HCT116 (cell line): ENCODE results near the gene PC.

Source experiments
- EZH2phosphoT487 ChIP-seq: fragments of 200-600 bp; IDR thresholded peaks from 2 replicates; pipeline ENCODE4 v1.6.1; 2018; ENCODE audit warnings: antibody characterized with exemption, borderline replicate concordance
- JUND ChIP-seq: IDR thresholded peaks from 2 replicates; pipeline ENCODE4 v1.6.1; 2012
- POLR2A ChIP-seq: IDR thresholded peaks from 2 replicates; pipeline ENCODE4 v1.7.0; 2011; ENCODE audit warnings: borderline replicate concordance; ENCODE audit not compliant: insufficient read depth, insufficient read length; ENCODE audit errors: extremely low read depth
- SIN3A ChIP-seq: IDR thresholded peaks from 2 replicates; pipeline ENCODE4 v1.6.1; 2012; ENCODE audit warnings: low read depth
- TCF7L2 ChIP-seq: IDR thresholded peaks from 2 replicates; pipeline ENCODE4 v1.7.0; 2011; ENCODE audit warnings: borderline replicate concordance, inconsistent platforms; ENCODE audit not compliant: insufficient read depth, insufficient read length; ENCODE audit errors: extremely low read depth
- TF ChIP-seq, protein P1 (sequence below), 3 experiments: fragments of 200-600 bp in 1 of 3; sonication (generic) in 1 of 3; IDR thresholded peaks in 2 of 3; conservative IDR thresholded peaks in 1 of 3; 2 replicates each; pipeline ENCODE4 v1.5.1; 2012 to 2017; ENCODE audit warnings: low read depth in 2 of 3, low read length in 2 of 3, antibody characterized with exemption in 1 of 3, borderline replicate concordance in 1 of 3, control low read depth in 1 of 3, mild to moderate bottlenecking in 1 of 3, mixed read lengths in 1 of 3, mixed run types in 1 of 3, moderate library complexity in 1 of 3; ENCODE audit not compliant: insufficient read depth in 1 of 3
- TF ChIP-seq, protein P2 (sequence below): IDR thresholded peaks from 2 replicates; pipeline ENCODE4 v1.6.1; 2012

DNA sequence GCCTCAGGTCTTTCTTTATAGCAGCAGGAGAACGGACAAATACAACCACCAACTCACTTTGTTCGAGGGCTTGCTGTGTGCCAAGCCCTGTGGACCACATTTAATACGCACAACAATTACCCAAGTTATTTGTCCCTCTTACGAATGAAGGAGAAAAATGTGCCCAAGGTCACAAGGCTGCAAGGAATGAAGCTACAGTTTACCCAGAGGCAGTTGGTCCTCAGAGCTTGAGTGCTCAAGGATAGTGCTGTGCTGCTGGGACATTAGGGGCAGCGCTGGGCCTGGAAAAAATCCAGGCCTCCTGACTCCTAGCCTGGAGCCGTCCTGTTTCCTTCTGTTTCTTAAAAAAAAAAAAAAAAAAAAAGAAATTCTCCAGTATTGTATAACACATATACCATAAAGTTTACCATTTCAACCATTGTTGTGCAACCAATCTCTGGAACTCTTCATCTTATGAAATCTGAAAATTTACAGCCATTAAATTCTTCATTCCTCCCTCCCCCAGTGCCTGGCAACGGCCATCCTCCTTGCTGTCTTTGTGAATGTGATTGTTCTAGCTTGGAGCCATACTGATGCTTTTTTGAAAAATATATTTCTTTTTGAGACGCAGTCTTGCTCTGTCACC lies 15.9 kb upstream of the PC start:
- TF ChIP-seq POLR2A (no peak), JUND (no peak), TCF7L2 (no peak), EZH2phosphoT487 (no peak), SIN3A (no peak)
- TF ChIP-seq, protein P1, sequence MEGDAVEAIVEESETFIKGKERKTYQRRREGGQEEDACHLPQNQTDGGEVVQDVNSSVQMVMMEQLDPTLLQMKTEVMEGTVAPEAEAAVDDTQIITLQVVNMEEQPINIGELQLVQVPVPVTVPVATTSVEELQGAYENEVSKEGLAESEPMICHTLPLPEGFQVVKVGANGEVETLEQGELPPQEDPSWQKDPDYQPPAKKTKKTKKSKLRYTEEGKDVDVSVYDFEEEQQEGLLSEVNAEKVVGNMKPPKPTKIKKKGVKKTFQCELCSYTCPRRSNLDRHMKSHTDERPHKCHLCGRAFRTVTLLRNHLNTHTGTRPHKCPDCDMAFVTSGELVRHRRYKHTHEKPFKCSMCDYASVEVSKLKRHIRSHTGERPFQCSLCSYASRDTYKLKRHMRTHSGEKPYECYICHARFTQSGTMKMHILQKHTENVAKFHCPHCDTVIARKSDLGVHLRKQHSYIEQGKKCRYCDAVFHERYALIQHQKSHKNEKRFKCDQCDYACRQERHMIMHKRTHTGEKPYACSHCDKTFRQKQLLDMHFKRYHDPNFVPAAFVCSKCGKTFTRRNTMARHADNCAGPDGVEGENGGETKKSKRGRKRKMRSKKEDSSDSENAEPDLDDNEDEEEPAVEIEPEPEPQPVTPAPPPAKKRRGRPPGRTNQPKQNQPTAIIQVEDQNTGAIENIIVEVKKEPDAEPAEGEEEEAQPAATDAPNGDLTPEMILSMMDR (IDR thresholded peaks at IDR 0.05 in 2 of 3, conservative IDR thresholded peaks at IDR 0.05 in 1 of 3; ENCODE audit: borderline replicate concordance in 1 of 3, insufficient read depth in 1 of 3, low read depth in 2 of 3, low read length in 2 of 3), result no peak
- TF ChIP-seq, protein P2, sequence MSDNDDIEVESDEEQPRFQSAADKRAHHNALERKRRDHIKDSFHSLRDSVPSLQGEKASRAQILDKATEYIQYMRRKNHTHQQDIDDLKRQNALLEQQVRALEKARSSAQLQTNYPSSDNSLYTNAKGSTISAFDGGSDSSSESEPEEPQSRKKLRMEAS, result no peak
